HCT116 (cell line): ENCODE data around the gene ARHGAP29.
"Not testable (repeated sequence)": the region's sequence is repeated elsewhere in the genome, so short reads cannot be mapped to it uniquely, and the experiment has no call there.

Experiments
- ATF3 ChIP-seq: IDR thresholded peaks from 2 replicates; pipeline ENCODE4 v1.6.1; 2012
- CBX3 ChIP-seq: IDR thresholded peaks from 2 replicates; pipeline ENCODE4 v1.6.1; 2012; ENCODE audit warnings: low read depth
- EGR1 ChIP-seq: IDR thresholded peaks from 2 replicates; pipeline ENCODE4 v1.6.1; 2012; ENCODE audit warnings: low read depth
- EZH2 ChIP-seq: fragments of 200-600 bp; sonication (generic); IDR thresholded peaks from 2 replicates; pipeline ENCODE4 v1.6.1; 2017; ENCODE audit warnings: antibody characterized with exemption, mixed run types
- JUND ChIP-seq: IDR thresholded peaks from 2 replicates; pipeline ENCODE4 v1.6.1; 2012
- MAX ChIP-seq: IDR thresholded peaks from 2 replicates; pipeline ENCODE4 v1.6.1; 2012
- POLR2A ChIP-seq: IDR thresholded peaks from 2 replicates; pipeline ENCODE4 v1.7.0; 2011; ENCODE audit warnings: borderline replicate concordance; ENCODE audit not compliant: insufficient read depth, insufficient read length; ENCODE audit errors: extremely low read depth
- POLR2AphosphoS5 ChIP-seq: IDR thresholded peaks from 2 replicates; pipeline ENCODE4 v1.6.1; 2011; ENCODE audit warnings: mild to moderate bottlenecking, low read depth, low read length, moderate library complexity
- RAD21 ChIP-seq: IDR thresholded peaks from 2 replicates; pipeline ENCODE4 v1.6.1; 2012; ENCODE audit warnings: low read depth, mild to moderate bottlenecking
- SIN3A ChIP-seq: IDR thresholded peaks from 2 replicates; pipeline ENCODE4 v1.6.1; 2012; ENCODE audit warnings: low read depth
- SRF ChIP-seq: IDR thresholded peaks from 2 replicates; pipeline ENCODE4 v1.6.1; 2012; ENCODE audit warnings: low read depth
- YY1 ChIP-seq: IDR thresholded peaks from 2 replicates; pipeline ENCODE4 v1.6.1; 2011; ENCODE audit warnings: low read length, low read depth, moderate library complexity, mild to moderate bottlenecking; ENCODE audit not compliant: insufficient replicate concordance; ENCODE audit errors: extremely low read depth
- TF ChIP-seq, protein P1 (sequence below), 3 experiments: fragments of 200-600 bp in 1 of 3; sonication (generic) in 1 of 3; IDR thresholded peaks in 2 of 3; conservative IDR thresholded peaks in 1 of 3; 2 replicates each; pipeline ENCODE4 v1.5.1; 2012 to 2017; ENCODE audit warnings: low read depth in 2 of 3, low read length in 2 of 3, antibody characterized with exemption in 1 of 3, borderline replicate concordance in 1 of 3, control low read depth in 1 of 3, mild to moderate bottlenecking in 1 of 3, mixed read lengths in 1 of 3, mixed run types in 1 of 3, moderate library complexity in 1 of 3; ENCODE audit not compliant: insufficient read depth in 1 of 3

DNA sequence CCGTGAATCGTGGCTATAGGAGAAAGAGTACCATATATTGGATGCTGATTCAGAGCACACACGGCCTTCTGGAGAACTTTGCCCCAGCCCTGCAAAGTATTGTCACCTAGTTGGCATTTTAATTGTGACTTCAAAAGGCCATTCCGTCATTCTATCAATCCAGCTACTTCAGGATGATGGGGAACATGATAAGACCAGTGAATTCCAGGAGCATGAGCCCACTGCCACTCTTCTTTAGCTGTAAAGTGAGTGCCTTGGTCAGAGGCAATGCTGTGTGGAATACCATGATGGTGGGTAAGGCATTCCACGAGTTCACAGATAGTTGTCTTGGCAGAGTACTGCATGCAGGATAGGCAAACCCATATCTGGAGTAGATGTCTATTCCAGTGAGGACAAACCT, 74.1 kb downstream of the ARHGAP29 start:
- not testable (repeated sequence) for TF ChIP-seq SIN3A, EZH2, JUND, POLR2A, MAX, POLR2AphosphoS5, SRF, RAD21, CBX3, EGR1, YY1, ATF3
- TF ChIP-seq, protein P1, sequence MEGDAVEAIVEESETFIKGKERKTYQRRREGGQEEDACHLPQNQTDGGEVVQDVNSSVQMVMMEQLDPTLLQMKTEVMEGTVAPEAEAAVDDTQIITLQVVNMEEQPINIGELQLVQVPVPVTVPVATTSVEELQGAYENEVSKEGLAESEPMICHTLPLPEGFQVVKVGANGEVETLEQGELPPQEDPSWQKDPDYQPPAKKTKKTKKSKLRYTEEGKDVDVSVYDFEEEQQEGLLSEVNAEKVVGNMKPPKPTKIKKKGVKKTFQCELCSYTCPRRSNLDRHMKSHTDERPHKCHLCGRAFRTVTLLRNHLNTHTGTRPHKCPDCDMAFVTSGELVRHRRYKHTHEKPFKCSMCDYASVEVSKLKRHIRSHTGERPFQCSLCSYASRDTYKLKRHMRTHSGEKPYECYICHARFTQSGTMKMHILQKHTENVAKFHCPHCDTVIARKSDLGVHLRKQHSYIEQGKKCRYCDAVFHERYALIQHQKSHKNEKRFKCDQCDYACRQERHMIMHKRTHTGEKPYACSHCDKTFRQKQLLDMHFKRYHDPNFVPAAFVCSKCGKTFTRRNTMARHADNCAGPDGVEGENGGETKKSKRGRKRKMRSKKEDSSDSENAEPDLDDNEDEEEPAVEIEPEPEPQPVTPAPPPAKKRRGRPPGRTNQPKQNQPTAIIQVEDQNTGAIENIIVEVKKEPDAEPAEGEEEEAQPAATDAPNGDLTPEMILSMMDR (IDR thresholded peaks at IDR 0.05 in 2 of 3, conservative IDR thresholded peaks at IDR 0.05 in 1 of 3; ENCODE audit: borderline replicate concordance in 1 of 3, insufficient read depth in 1 of 3, low read depth in 2 of 3, low read length in 2 of 3): not testable (repeated sequence)
